GM12873 (cell line): Measurements from ENCODE around the gene ZNF17.
A peak's percentile ranks its signal among the peaks of the same experiment; 100 is the strongest.

Source experiments
- TF ChIP-seq, protein P1 (sequence below): IDR thresholded peaks from 2 replicates; pipeline ENCODE4 v1.5.1; 2012; ENCODE audit warnings: low read depth, mild to moderate bottlenecking, moderate library complexity, low read length, control low read depth; ENCODE audit not compliant: insufficient read depth; ENCODE audit errors: missing control alignments

ZNF17 gene

DNA sequence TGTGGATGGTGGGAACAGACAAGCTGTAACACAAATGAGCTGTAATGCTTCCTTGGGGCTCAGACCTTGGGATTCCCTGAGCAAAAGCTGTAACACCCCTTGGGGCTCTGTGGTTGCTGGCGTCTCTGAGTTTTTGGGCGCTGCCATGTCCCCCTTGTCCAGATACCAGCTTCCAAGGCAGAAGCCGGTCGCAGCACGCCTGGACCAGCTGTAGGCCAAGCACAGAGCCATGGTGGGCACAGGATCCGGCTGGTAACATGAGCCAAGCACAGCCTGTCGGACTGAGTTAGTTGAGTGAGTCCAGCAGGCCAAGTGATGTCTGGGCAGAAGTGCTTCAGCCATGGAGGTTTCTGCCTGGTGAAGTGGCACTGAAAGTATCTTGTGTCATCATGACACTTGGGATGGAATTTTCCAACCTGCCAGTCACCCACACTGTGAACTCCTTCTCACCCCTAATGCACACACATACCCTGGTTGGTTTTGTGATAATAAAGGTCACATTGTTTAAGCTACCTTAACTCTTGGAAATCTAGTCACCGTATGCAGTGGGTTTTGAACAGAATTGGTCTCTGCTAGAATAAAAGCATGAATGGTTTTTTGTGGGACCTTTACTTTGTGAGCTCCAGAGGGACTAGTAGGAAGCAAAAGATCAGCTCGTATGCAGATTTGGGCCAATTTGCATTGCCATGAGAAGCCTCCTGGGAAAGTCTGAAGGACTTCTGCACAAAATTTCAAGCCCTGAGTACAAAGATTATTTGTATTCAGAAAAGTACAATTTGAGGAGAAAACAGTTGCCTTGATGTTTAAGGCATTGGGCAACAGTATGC, 7.0 kb upstream of the ZNF17 start:
- TF ChIP-seq, protein P1, sequence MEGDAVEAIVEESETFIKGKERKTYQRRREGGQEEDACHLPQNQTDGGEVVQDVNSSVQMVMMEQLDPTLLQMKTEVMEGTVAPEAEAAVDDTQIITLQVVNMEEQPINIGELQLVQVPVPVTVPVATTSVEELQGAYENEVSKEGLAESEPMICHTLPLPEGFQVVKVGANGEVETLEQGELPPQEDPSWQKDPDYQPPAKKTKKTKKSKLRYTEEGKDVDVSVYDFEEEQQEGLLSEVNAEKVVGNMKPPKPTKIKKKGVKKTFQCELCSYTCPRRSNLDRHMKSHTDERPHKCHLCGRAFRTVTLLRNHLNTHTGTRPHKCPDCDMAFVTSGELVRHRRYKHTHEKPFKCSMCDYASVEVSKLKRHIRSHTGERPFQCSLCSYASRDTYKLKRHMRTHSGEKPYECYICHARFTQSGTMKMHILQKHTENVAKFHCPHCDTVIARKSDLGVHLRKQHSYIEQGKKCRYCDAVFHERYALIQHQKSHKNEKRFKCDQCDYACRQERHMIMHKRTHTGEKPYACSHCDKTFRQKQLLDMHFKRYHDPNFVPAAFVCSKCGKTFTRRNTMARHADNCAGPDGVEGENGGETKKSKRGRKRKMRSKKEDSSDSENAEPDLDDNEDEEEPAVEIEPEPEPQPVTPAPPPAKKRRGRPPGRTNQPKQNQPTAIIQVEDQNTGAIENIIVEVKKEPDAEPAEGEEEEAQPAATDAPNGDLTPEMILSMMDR = no peak

GRCh38 chr19:57406516-57407123, 4.3 kb upstream of the ZNF17 start:
- TF ChIP-seq, protein P1 = peak; percentile 85

DNA sequence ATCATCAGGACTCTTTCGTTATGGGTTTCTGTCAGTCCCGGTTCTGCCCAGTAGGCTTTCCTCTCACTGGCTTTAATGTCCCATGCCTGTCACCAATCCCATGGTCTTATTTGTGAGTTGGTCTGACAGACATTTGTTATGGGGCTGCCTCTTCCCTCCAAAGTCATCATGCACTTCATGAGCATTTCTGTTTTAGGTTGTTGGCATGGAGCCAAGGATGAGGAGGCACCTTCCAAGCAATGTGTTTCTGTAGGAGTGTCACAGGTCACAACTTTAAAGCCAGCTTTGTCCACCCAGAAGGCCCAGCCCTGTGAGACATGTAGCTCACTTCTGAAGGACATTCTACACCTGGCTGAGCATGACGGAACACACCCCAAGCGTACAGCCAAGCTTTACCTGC, 8.5 kb downstream of the ZNF17 start:
- TF ChIP-seq, protein P1 = no peak

- TF ChIP-seq, protein P1 = no peak
Measured at GRCh38 chr19:57421037-57421436, 10.1 kb downstream of the ZNF17 start.

DNA sequence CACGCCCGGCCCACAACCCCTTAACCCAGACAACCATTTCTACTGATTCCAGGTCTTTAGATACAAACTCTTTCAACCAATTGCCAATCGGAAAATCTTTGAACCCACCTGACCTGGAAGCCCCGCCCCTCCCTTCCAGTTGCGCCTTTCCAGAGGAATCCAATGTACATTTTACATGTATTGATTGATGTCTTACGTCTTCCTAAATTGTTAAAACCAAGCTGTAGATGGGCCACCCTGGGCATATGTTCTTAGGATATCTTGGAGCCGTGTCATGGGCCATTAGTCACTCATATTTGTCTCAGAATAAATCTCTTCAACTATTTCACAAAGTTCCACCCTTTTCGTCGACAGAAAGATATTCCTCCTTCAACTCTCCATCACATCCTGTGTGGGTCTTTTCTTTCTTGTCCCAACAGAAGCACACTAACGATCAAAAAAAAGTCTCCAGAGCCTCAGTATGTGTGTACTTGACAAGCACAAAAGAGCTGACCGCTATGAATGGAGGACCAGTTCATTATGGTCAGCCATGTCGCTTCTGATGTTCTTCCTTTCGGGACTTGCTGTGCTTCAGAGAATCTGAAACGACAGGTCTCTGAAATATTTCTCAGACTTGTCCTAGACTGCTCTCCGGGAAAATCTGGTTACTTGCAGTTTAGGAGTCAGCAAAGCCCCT, 23.6 kb downstream of the ZNF17 start:
- TF ChIP-seq, protein P1 = no peak

- TF ChIP-seq, protein P1 = no peak
Measured at GRCh38 chr19:57435062-57435978, 24.4 kb downstream of the ZNF17 start, which contains the start of gene ZNF749. ZNF749 (plus strand) TSS chr19:57435325; CDS start chr19:57435579, 254 bp downstream.
